GM18520 (cell line): ENCODE measurements around the gene C4orf33.
"Not testable (repeated sequence)": the region's sequence is repeated elsewhere in the genome, so short reads cannot be mapped to it uniquely, and the experiment has no call there.

ENCODE experiments used
- ATAC-seq: cut with Tn5 transposase; IDR thresholded peaks from one replicate; pipeline ENCODE4 v1.9.1; 2021; ENCODE audit not compliant: unreplicated experiment

C4orf33 gene

DNA sequence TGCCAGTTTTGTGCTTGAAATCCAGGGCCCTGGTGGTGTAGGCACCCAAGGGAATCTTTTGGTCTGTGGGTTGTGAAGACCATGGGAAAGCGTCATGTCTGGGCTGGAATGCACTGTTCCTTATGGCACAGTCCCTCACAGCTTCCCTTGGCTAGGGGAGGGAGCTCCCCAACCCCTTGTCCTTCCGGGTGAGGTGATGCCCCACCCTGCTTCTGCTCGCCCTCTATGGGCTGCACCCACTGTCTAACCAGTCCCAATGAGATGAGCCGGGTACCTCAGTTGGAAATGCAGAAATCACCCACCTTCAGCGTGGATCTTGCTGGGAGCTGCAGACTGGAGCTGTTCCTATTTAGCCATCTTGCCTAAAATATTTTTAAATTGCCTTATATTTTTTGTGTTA lies 30.7 kb downstream of the C4orf33 start:
- not testable (repeated sequence) for ATAC-seq

DNA sequence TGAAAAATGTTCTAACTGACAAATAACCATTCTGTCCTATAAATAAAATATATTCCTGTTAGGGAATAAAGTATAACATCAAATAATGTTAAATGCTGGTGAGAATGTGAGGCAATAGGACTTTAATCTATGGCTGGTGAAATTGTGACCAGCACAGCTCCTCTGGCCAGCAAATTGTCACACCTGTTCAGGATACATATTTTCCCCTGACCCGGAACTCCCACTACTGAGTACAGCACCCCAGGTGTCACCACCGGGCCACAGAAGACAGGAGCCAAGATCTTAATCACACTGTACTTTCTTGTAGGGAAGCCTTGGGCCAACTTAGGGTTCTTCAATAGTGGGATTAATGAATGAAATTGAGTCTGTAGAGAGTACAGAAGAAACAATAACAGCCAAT lies 33.2 kb downstream of the C4orf33 start:
- ATAC-seq, result no peak

DNA sequence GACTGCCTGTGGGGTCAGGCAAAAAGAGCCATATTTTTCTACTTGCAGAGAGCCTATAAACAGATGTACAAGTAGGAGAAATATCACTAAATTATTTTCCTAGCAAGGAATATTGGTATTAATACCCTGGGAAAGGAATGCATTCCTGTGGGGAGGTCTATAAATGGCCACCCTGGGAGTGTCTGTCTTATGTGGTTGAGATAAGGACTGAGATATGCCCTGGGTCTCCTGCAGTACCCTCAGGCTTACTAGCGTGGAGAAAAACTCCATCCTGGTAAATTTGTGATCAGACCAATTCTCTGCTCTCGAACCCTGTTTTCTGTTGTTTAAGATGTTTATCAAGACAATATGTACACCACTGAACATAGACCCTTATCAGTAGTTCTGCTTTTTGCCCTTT lies 35.4 kb downstream of the C4orf33 start:
- no peak for ATAC-seq

DNA sequence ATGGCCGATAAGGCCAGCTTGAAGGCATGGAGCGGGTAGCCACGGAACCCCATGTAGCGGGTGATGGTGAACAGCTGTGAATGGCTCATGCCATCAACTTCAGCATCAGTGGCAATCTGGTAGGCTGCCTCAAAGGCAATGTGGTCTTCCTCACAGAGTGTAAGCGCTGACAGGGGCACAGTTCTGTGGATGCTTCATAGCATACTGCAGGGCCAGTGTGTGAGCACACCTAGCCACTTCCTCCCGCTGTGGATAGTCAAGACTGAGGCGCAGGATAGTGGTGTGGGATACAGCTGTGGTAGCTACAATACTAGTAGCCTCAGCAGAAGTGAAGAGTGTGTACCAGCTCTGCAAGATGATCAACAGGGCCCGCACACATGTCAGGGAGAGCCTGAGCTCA lies 40.5 kb downstream of the C4orf33 start:
- no peak for ATAC-seq

DNA sequence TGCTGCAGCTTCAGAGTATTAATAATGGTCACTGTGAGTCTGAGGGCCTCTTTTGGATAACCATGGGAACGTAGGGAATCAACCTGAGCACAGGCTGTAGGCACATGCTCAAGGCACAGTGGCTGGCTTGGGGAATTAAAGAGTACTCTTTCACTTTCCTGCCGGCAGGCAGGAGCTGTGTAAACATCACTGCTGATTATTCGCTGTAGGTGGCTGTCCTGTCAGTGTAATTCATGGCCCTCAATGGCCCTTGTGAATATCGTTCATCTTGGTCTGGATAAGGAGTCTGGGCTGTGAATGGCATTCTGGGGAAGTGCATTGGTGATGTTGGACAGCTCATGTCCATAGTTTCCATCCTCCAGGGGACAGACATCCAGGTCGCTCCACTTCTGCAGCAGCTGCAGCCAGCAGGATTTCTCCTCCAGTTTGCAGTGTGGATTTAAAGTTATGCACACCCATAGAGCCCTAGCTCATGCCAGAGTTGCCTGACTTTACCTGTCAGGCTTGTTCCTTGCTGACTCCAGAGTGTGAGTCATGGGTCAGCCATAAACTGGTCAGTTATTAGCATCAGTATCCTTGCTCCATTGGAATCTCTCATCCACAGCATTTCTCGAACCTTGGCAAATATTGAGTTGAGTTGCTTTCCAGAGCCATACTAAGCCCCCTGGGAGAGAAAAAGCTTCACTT lies 43.0 kb downstream of the C4orf33 start:
- no peak for ATAC-seq

DNA sequence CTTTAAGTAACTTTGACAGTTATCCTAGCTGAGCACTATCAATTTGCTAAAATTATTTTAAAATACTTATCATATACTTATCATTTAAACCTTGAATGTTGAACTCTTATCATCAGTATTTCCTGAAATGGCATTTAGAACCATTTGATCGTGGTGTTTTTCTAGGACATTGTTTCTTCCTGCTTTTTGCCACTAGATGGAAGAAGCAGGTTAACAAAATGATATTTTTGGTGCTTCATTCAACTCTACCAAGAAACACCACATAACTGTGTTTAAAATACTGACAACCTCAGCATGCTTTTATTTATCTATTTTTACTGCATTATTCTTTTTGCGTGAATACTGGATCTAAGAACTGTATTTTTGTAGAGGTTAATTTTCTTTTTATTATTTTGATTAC lies 44.6 kb downstream of the C4orf33 start:
- no peak for ATAC-seq

DNA sequence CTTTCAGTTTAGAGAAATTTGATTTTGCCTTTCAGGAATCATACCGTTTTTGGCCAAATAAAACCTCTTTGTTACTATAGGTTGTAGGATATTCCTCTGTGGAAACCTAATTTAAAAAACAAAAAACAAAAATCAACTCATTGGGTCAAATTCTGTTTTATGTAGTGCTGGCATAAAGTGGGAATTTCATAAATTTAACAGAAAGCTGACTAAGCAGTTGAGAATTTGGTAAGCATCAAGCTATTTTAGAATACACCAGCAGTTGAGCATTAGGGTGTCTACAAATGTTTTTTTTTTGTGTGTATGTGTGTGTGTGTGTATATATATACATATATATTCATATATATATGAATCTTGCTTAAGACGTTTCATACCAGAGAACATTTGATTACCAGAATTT lies 47.4 kb downstream of the C4orf33 start:
- ATAC-seq, result no peak

DNA sequence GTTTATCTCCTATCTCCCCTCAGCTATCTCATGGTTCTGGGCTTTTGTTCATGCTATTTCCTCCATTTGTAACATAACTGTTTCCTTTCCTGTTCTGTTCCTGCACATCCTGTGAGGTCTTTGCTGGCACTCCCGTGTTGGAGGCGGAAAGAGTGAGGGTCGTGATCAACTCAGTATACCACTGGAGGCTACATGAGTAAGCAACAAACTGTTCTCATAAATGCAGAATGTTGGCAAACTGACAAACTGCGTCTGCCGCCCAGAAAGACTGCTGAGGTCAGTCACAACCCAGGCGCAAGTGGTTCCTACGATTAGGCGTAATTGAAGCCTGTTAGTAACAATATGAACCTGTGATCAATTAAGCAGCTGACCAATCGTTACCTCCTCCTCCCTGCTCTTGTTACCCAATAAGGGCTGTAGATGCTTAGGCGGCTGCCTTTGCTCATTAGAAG lies 48.8 kb downstream of the C4orf33 start:
- no peak for ATAC-seq

DNA sequence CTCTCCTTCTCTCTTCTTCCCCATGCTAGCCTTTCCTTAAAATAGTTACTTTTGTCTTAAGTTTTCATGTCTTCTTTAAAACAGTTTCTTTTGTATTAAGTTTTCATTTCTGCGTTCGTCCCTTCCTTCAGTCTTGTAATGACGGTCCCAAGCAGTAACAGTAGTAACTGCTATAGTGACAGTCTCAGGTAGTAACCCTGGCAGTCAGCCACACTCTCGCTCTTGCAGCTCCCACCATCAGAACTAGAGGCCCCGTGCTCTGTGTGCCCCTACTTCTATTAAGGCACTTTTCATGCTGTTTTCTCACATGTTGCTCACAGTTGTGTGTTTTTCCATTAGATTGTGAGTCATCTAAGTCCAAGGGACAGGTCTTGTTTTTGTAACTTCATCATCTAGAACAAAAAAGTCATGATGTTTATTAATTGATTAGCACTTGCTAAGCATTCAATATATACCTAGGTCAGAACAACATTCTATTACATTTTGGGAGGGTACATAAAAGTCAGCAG lies 49.3 kb downstream of the C4orf33 start:
- ATAC-seq, result no peak

DNA sequence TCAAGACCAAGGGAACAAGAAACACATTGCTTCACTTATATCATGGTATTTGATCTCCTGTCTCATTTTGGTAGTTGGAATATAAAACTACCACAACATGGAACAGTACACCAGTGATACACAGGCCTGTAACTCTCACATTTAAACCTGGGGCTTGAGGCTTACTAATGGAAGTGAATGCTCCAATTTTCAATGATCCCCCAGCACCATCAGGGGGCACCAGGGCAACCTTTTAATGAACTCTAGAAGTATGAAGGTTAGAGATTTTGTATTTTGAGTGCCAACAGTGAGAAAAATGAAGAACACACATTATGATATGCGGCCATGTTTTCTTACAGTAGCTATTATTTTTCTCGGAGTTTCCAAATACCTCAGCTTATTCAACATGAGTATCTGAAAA lies 50.7 kb downstream of the C4orf33 start:
- no peak for ATAC-seq

DNA sequence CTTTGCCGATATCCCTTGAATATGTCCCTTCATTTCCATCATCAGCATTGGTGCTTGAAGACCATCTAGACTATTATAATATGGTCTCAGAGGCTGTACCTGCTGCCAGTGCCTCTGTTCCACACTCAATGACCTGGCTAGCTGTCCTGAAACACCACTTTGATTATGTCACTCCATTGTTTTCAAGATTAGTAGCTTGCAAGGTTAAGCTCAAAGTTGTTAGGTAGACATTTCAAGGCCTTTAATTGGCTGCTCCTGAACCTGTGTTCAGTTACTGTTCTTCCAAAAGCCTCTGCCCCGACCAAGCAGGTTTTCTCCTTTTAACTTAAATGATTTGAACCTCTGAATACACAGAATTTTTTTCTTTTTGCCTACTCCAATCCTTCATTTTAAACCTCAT lies 52.9 kb downstream of the C4orf33 start:
- no peak for ATAC-seq

DNA sequence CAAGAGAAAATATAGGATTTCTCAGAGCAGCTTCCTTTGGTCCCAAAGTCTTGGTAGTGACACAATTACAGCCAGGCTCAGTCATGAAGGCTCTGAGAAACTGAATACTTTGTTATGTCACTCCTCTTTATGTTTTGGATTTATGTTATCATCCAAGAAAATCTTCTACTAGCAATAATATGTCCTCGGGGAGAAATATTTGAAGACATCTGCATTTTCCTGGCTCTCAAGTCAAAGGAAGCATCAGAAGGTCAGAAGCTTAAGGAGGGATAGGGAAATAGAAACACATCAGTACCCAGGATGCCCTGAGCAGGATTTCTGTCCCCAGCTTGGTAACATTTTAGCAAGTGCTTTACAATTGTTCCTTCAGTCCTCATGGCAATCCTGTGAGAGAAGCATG lies 54.0 kb downstream of the C4orf33 start:
- ATAC-seq, result no peak

DNA sequence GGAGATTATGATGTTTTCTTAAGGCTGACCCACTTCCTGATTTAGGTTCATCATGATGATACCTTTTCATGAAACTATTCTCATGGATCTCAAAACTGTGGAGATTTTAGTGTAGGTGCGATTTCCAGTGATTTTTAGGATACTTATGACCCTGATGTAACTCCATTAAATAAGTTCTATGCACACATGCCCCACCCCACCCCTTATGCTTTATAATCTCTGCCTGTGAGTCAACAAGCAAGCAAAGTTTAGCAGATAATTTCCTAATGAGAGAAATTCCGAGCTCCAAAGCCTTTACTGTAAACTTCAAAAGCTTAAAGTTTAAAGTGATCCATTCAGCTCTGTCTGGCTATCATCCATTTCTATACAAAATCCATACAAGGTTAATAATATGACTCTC lies 56.4 kb downstream of the C4orf33 start:
- no peak for ATAC-seq

DNA sequence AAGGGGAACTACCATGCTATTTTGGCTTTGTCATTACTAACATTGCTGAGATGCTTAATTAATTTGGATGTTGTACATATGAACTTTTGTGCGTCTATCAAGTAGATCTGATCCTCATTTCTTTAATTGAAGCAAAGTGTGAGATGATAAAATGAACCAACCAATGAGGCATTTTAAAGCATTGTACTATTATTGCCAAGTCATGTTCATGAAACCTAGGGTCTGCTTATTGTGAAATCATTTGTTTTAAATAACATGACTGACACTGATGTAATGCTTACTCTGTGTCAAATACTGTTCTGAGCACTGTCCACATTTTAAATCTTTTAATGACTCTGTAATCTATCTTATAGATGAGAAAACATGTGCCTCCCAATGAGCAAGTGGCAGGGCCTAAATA lies 57.7 kb downstream of the C4orf33 start:
- ATAC-seq, result no peak

DNA sequence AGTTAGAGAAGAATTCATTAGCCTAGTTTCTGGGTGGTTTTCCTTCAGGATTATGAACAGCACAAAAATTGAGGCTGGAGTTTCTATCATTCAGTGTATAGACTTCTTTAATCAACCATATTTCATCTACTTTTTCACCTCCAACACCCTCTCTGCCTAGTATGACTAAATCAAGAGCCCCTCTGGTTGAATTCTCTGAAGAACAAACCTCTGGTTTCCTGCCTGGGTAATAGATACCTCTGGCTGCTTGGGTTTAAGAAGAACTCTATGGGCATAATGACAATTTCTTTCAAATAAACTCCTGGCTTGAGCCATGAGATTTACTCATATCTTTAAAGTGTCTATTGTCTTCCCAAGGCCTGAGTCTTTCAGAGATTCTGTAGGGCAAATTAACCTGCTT lies 66.5 kb downstream of the C4orf33 start:
- ATAC-seq, result no peak

DNA sequence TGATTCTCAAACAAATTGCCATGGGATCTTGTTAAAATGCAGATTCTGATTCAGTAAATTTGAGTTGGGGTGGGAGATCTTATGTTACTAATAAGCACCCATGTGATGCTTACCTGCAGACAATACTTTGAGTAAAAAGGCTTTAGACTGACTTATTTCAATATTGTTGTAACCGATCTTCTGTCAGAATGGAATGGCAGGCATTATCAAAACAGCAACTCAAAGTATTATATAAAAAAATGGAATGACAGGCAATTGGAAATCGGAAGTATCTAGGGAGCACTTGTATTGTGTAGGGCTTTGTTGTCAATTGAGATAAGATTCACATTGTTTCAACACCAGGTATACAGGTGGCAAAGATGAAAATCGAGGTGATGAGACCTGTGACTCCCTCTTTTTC lies 67.5 kb downstream of the C4orf33 start:
- no peak for ATAC-seq

DNA sequence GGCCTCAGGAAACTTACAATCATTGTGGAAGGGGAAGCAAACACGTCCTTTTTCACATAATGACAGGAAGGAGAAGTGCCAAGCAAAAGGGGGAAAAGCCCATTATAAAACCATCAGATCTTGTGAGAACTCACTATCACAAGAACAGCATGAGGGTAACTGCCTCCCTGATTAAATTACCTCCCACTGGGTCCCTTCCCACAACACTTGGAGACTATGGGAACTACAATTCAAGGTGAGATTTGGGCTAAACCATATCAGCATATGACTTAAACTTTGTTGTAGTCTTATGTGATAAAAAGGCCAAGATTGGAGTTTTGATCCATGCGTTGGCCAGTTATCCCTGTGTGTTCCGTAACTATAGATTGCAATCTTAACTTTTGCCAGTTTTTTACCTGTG lies 68.3 kb downstream of the C4orf33 start:
- ATAC-seq, result no peak
